GM12873 (cell line): Measurements from ENCODE around the gene WDR27.

Source experiments
- CTCF ChIP-seq: IDR thresholded peaks from 2 replicates; pipeline ENCODE4 v1.5.1; 2012; ENCODE audit warnings: low read depth, mild to moderate bottlenecking, moderate library complexity, low read length, control low read depth; ENCODE audit not compliant: insufficient read depth; ENCODE audit errors: missing control alignments

Gene WDR27

GRCh38 chr6:169500688-169501087, 201.1 kb downstream of the WDR27 start:
- no peak for TF ChIP-seq CTCF

- TF ChIP-seq CTCF = no peak
Measured at GRCh38 chr6:169499848-169500247, 202.0 kb downstream of the WDR27 start.

- TF ChIP-seq CTCF = no peak
Measured at GRCh38 chr6:169498916-169499513, 202.8 kb downstream of the WDR27 start.

GRCh38 chr6:169495601-169496000, 206.2 kb downstream of the WDR27 start:
- TF ChIP-seq CTCF = no peak

- no peak for TF ChIP-seq CTCF
Measured at GRCh38 chr6:169494038-169494437, 207.8 kb downstream of the WDR27 start.

- no peak for TF ChIP-seq CTCF
Measured at GRCh38 chr6:169491482-169491881, 210.3 kb downstream of the WDR27 start.

GRCh38 chr6:169490830-169491229, 211.0 kb downstream of the WDR27 start:
- no peak for TF ChIP-seq CTCF
